B cell (primary cell): ENCODE data around the gene MID2. TPM values are rescaled to one million over a fixed set of nuclear protein-coding genes. Genes with fewer than 3 reads are reported as not detected.
A peak's percentile ranks its signal among the peaks of the same experiment; 100 is the strongest.

Source experiments
- ATAC-seq: fragments of 200-7000 bp; cut with Tn5 transposase; one replicate; pipeline ENCODE4 v1.10.0; 2021; ENCODE audit warnings: low read depth, mild to moderate bottlenecking, moderate number of reproducible peaks, moderate library complexity
- CTCF ChIA-PET: fragments of 350-600 bp; sonication (Branson Sonifier 250); formaldehyde crosslinking; loops from one replicate; lab custom pipeline; 2021; ENCODE audit warnings: antibody characterized with exemption, inconsistent platforms; lab: Charles Lee
- POLR2A ChIA-PET: fragments of 350-600 bp; sonication (Branson Sonifier 250); formaldehyde crosslinking; loops from one replicate; lab custom pipeline; 2021; ENCODE audit warnings: antibody characterized with exemption; lab: Charles Lee
- DNase-seq: peaks from one replicate; pipeline ENCODE4 v3.0.0; 2013
- H2AFZ ChIP-seq: 2 replicates; pipeline ENCODE4 v1.6.1; 2012; ENCODE audit warnings: mild to moderate bottlenecking, low read depth, low read length; ENCODE audit not compliant: insufficient read depth, poor library complexity, severe bottlenecking
- H3K27ac ChIP-seq, 2 donors: 1 replicate in 1 of 2; 2 replicates in 1 of 2; pipeline ENCODE4 v1.5.1; 2012 to 2013; ENCODE audit warnings: low read length in 2 of 2, mild to moderate bottlenecking in 2 of 2, moderate library complexity in 1 of 2
- H3K27me3 ChIP-seq, 4 experiments: fragments of 200-600 bp in 1 of 4; sonication (generic) in 1 of 4; replicated peaks in 1 of 4; 1 replicate in 2 of 4; 2 replicates in 2 of 4; pipeline versions ENCODE4 v1.6.1 to v1.7.0; 2013 to 2016; ENCODE audit warnings: low read length in 3 of 4, mild to moderate bottlenecking in 2 of 4, mixed read lengths in 1 of 4, moderate library complexity in 1 of 4; ENCODE audit not compliant: insufficient read depth in 4 of 4, control insufficient read depth in 3 of 4; ENCODE audit errors: control extremely low read depth in 1 of 4
- H3K36me3 ChIP-seq, 2 experiments: replicated peaks in 1 of 2; 1 replicate in 1 of 2; 2 replicates in 1 of 2; pipeline versions ENCODE4 v1.6.1 to v1.7.1; 2013; ENCODE audit warnings: low read length in 1 of 2; ENCODE audit not compliant: insufficient read depth in 2 of 2, control insufficient read depth in 1 of 2; ENCODE audit errors: control extremely low read depth in 1 of 2, extremely low read depth in 1 of 2
- H3K4me1 ChIP-seq, 2 donors: fragments of 200-600 bp in 1 of 2; sonication (generic) in 1 of 2; 1 replicate in 1 of 2; 2 replicates in 1 of 2; pipeline versions ENCODE4 v1.5.1 to v1.6.1; 2013 to 2017; ENCODE audit warnings: low read length in 2 of 2; ENCODE audit not compliant: control insufficient read depth in 2 of 2, insufficient read depth in 2 of 2
- H3K4me2 ChIP-seq: replicated peaks from 2 replicates; pipeline ENCODE3; 2012; ENCODE audit warnings: mild to moderate bottlenecking, low read depth, low read length; ENCODE audit not compliant: poor library complexity, severe bottlenecking
- H3K4me3 ChIP-seq, 5 experiments: fragments of 200-600 bp in 1 of 5; sonication (generic) in 1 of 5; 1 replicate in 3 of 5; 2 replicates in 2 of 5; pipeline versions ENCODE4 v1.5.1 to v1.7.0; 2011 to 2016; ENCODE audit warnings: low read length in 4 of 5, mild to moderate bottlenecking in 4 of 5, low read depth in 2 of 5, control low read depth in 1 of 5, moderate library complexity in 1 of 5; ENCODE audit not compliant: insufficient read depth in 1 of 5; ENCODE audit errors: control extremely low read depth in 1 of 5, extremely low read depth in 1 of 5
- H3K79me2 ChIP-seq: fragments of 200-600 bp; sonication (generic); one replicate; pipeline ENCODE4 v1.6.0; 2016; ENCODE audit warnings: low read length; ENCODE audit not compliant: control insufficient read depth, insufficient read depth
- H3K9ac ChIP-seq: fragments of 200-600 bp; sonication (generic); 2 replicates; pipeline ENCODE4 v1.6.1; 2017; ENCODE audit warnings: mild to moderate bottlenecking, low read length, moderate library complexity
- H3K9me3 ChIP-seq, 3 donors: one replicate each; pipeline versions ENCODE4 v1.6.1 to v1.7.1; 2013; ENCODE audit warnings: low read length in 2 of 3; ENCODE audit not compliant: control insufficient read depth in 2 of 3, insufficient read depth in 1 of 3; ENCODE audit errors: control extremely low read depth in 1 of 3
- H4K20me1 ChIP-seq: 2 replicates; pipeline ENCODE4 v1.6.0; 2012; ENCODE audit warnings: mild to moderate bottlenecking, low read length; ENCODE audit not compliant: insufficient read depth, control insufficient read depth, poor library complexity, severe bottlenecking
- H3K27ac Mint-ChIP-seq: one replicate; pipeline ENCODE4 v1.8.0; 2021; ENCODE audit warnings: mixed read lengths
- H3K27me3 Mint-ChIP-seq: one replicate; pipeline ENCODE4 v1.8.0; 2021; ENCODE audit warnings: mixed read lengths
- H3K4me1 Mint-ChIP-seq: one replicate; pipeline ENCODE4 v1.8.0; 2021; ENCODE audit warnings: mixed read lengths
- H3K4me3 Mint-ChIP-seq: one replicate; pipeline ENCODE4 v1.8.0; 2021; ENCODE audit warnings: mixed read lengths
- H3K9me3 Mint-ChIP-seq: one replicate; pipeline ENCODE4 v1.8.0; 2022; ENCODE audit warnings: mixed read lengths; ENCODE audit not compliant: insufficient read depth
- EZH2 ChIP-seq: IDR thresholded peaks from 2 replicates; pipeline ENCODE4 v1.6.1; 2012; ENCODE audit warnings: borderline replicate concordance, low read depth, mild to moderate bottlenecking, moderate library complexity, low read length; ENCODE audit not compliant: insufficient read depth, poor library complexity, severe bottlenecking
- WGBS: methylation state at CpG from one replicate; pipeline ENCODE4 v1.1.5; 2013; ENCODE audit warnings: missing lambda C conversion rate; ENCODE audit not compliant: insufficient coverage; 5-methylcytosine and 5-hydroxymethylcytosine counted together
- intact Hi-C: fragments of 100-400 bp; cut with micrococcal nuclease; formaldehyde crosslinking; loops from one replicate; pipeline ENCODE4 v1.10.0; 2022
- polyA minus RNA-seq: library from RNA; depleted of rRNA, polyadenylated mRNA; stranded (reverse); fragments of >200 nt; gene quantifications from 2 replicates; pipeline ENCODE4 v1.2.3, GENCODE V29; 2012
- polyA plus RNA-seq: library from polyadenylated mRNA; depleted of rRNA; stranded (reverse); fragments of >200 nt; gene quantifications from 2 replicates; pipeline ENCODE4 v1.2.3, GENCODE V29; 2012
- total RNA-seq, 2 donors: library from RNA; stranded (reverse); fragments of 120-200 nt in 1 of 2; gene quantifications; 1 replicate in 1 of 2; 2 replicates in 1 of 2; pipeline versions ENCODE4 v1.2.3 to v1.2.4, GENCODE V29; 2013 to 2022
- TF ChIP-seq, protein P1 (sequence below): fragments of 200-600 bp; IDR thresholded peaks from one replicate; pipeline ENCODE4 v1.8.0; 2022; ENCODE audit warnings: antibody characterized with exemption, mild to moderate bottlenecking

Gene MID2, protein sequence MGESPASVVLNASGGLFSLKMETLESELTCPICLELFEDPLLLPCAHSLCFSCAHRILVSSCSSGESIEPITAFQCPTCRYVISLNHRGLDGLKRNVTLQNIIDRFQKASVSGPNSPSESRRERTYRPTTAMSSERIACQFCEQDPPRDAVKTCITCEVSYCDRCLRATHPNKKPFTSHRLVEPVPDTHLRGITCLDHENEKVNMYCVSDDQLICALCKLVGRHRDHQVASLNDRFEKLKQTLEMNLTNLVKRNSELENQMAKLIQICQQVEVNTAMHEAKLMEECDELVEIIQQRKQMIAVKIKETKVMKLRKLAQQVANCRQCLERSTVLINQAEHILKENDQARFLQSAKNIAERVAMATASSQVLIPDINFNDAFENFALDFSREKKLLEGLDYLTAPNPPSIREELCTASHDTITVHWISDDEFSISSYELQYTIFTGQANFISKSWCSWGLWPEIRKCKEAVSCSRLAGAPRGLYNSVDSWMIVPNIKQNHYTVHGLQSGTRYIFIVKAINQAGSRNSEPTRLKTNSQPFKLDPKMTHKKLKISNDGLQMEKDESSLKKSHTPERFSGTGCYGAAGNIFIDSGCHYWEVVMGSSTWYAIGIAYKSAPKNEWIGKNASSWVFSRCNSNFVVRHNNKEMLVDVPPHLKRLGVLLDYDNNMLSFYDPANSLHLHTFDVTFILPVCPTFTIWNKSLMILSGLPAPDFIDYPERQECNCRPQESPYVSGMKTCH
- total RNA-seq (4.2 and 5.8 TPM in 2 replicates), polyA plus RNA-seq (0.35 and 1.7 TPM in 2 replicates), polyA minus RNA-seq (6.3 and 7.0 TPM in 2 replicates)
- total RNA-seq (2013): 1.8 TPM

GRCh38 chrX:107825698-107826237 is at the start of gene MID2:
TSS of gene MID2 (plus strand) at chrX:107825866. CDS start at chrX:107826427, 561 bp downstream.
- no peaks in the 10 kb centered on the region for H3K9me3 ChIP-seq
- peak within 1 kb of the TSS; percentile 70 for H2AFZ ChIP-seq
- peak within 1 kb of the TSS in 4 of 5 experiments; percentile 34 to 59 (median 52) for H3K4me3 ChIP-seq
- H3K27ac ChIP-seq: no peak within 1 kb of the TSS
- H3K9ac ChIP-seq: peak within 1 kb of the TSS; percentile 55
- H3K27ac Mint-ChIP-seq: peak within 1 kb of the TSS; percentile 41
- H3K9me3 Mint-ChIP-seq: no peaks in the 10 kb centered on the region
- H3K79me2 ChIP-seq: no peaks in the 10 kb centered on the region
- peak within 1 kb of the TSS; percentile 74 for H3K4me3 Mint-ChIP-seq
- H3K27me3 Mint-ChIP-seq: peaks cover 30% of the 10 kb centered on the region
- H3K4me2 ChIP-seq: peak within 1 kb of the TSS; percentile 82
- intact Hi-C loops: no loop called here
- no peaks in the 10 kb centered on the region for H4K20me1 ChIP-seq
- DNase-seq: peak; percentile 35
- POLR2A ChIA-PET: no interaction called here
- TF ChIP-seq, protein P1, sequence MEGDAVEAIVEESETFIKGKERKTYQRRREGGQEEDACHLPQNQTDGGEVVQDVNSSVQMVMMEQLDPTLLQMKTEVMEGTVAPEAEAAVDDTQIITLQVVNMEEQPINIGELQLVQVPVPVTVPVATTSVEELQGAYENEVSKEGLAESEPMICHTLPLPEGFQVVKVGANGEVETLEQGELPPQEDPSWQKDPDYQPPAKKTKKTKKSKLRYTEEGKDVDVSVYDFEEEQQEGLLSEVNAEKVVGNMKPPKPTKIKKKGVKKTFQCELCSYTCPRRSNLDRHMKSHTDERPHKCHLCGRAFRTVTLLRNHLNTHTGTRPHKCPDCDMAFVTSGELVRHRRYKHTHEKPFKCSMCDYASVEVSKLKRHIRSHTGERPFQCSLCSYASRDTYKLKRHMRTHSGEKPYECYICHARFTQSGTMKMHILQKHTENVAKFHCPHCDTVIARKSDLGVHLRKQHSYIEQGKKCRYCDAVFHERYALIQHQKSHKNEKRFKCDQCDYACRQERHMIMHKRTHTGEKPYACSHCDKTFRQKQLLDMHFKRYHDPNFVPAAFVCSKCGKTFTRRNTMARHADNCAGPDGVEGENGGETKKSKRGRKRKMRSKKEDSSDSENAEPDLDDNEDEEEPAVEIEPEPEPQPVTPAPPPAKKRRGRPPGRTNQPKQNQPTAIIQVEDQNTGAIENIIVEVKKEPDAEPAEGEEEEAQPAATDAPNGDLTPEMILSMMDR: no peak
- no peak for TF ChIP-seq EZH2
- H3K36me3 ChIP-seq: no peaks in the 10 kb centered on the region
- H3K4me1 ChIP-seq: peaks cover 4 to 5% of the 10 kb centered on the region in 2 donors
- WGBS: 2% methylated on average over 23 of the region's 32 CpGs
- CTCF ChIA-PET: interaction anchor here (1.7 kb wide), 1 partner anchor 166 kb away, joined by 3 read pairs; no protein-coding TSS in a partner anchor
- peaks cover 0 to 18% (median 6%) of the 10 kb centered on the region in 4 experiments for H3K27me3 ChIP-seq
- H3K4me1 Mint-ChIP-seq: peaks cover 13% of the 10 kb centered on the region
- ATAC-seq: peak; percentile 40
